Measurements from ENCODE around the gene AKR1B15.

GRCh38 chr7:134527979-134528371, 20.9 kb upstream of the AKR1B15 start:
- TF ChIP-seq EZH2 (IDR thresholded peaks at IDR 0.05; ENCODE audit: low read depth, unreplicated experiment) (no peak), CTCF (conservative IDR thresholded peaks at IDR 0.05; ENCODE audit: low read depth in 2 of 2) (no peak), POLR2AphosphoS5 (IDR thresholded peaks at IDR 0.05; ENCODE audit: low read depth) (no peak), CREB1 (CRISPR knock-in tag; IDR thresholded peaks at IDR 0.05; ENCODE audit: low read depth) (no peak), ETS1 (IDR thresholded peaks at IDR 0.05) (no peak)
- TF ChIP-seq, protein P1, sequence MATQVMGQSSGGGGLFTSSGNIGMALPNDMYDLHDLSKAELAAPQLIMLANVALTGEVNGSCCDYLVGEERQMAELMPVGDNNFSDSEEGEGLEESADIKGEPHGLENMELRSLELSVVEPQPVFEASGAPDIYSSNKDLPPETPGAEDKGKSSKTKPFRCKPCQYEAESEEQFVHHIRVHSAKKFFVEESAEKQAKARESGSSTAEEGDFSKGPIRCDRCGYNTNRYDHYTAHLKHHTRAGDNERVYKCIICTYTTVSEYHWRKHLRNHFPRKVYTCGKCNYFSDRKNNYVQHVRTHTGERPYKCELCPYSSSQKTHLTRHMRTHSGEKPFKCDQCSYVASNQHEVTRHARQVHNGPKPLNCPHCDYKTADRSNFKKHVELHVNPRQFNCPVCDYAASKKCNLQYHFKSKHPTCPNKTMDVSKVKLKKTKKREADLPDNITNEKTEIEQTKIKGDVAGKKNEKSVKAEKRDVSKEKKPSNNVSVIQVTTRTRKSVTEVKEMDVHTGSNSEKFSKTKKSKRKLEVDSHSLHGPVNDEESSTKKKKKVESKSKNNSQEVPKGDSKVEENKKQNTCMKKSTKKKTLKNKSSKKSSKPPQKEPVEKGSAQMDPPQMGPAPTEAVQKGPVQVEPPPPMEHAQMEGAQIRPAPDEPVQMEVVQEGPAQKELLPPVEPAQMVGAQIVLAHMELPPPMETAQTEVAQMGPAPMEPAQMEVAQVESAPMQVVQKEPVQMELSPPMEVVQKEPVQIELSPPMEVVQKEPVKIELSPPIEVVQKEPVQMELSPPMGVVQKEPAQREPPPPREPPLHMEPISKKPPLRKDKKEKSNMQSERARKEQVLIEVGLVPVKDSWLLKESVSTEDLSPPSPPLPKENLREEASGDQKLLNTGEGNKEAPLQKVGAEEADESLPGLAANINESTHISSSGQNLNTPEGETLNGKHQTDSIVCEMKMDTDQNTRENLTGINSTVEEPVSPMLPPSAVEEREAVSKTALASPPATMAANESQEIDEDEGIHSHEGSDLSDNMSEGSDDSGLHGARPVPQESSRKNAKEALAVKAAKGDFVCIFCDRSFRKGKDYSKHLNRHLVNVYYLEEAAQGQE (IDR thresholded peaks at IDR 0.05; ENCODE audit: unreplicated experiment) = no peak
